Hepatocyte (in vitro differentiated cells): Measurements from ENCODE around the gene TMCO6. TPM values are rescaled to one million over a fixed set of nuclear protein-coding genes. Genes with fewer than 3 reads are reported as not detected.

Experiments
- DNase-seq: peaks from one replicate; pipeline ENCODE4 v3.0.0-alpha.2; 2016; ENCODE audit warnings: low spot score
- H2AFZ ChIP-seq: fragments of 200-600 bp; sonication (generic); 2 replicates; pipeline ENCODE4 v1.6.0; 2016; ENCODE audit warnings: antibody characterized with exemption, mild to moderate bottlenecking
- H3K27ac ChIP-seq: fragments of 200-600 bp; sonication (generic); 2 replicates; pipeline ENCODE4 v1.5.1; 2016; ENCODE audit warnings: mild to moderate bottlenecking
- H3K27me3 ChIP-seq: fragments of 200-600 bp; sonication (generic); 2 replicates; pipeline ENCODE4 v1.6.1; 2016
- H3K36me3 ChIP-seq: fragments of 200-600 bp; sonication (generic); replicated peaks from 2 replicates; pipeline ENCODE4 v1.5.1; 2016; ENCODE audit warnings: low read depth; ENCODE audit not compliant: insufficient read depth
- H3K4me1 ChIP-seq: fragments of 200-600 bp; sonication (generic); 2 replicates; pipeline ENCODE4 v1.5.1; 2016; ENCODE audit warnings: mild to moderate bottlenecking, moderate library complexity; ENCODE audit not compliant: insufficient read depth
- H3K4me2 ChIP-seq: fragments of 200-600 bp; sonication (generic); 2 replicates; pipeline ENCODE4 v1.6.0; 2016
- H3K4me3 ChIP-seq: fragments of 200-600 bp; sonication (generic); 2 replicates; pipeline ENCODE4 v1.5.1; 2016; ENCODE audit warnings: mild to moderate bottlenecking
- H3K79me2 ChIP-seq: fragments of 200-600 bp; sonication (generic); 2 replicates; pipeline ENCODE4 v1.6.0; 2017; ENCODE audit warnings: mild to moderate bottlenecking
- H3K9me2 ChIP-seq: fragments of 200-600 bp; sonication (generic); replicated peaks from 2 replicates; pipeline ENCODE4 v1.6.0; 2017; ENCODE audit warnings: mild to moderate bottlenecking; ENCODE audit not compliant: insufficient read depth
- H3K9me3 ChIP-seq: fragments of 200-600 bp; sonication (generic); 2 replicates; pipeline ENCODE4 v1.5.1; 2016; ENCODE audit warnings: low read depth, mild to moderate bottlenecking
- H4K20me1 ChIP-seq: fragments of 200-600 bp; sonication (generic); 2 replicates; pipeline ENCODE4 v1.6.0; 2016; ENCODE audit warnings: mild to moderate bottlenecking; ENCODE audit not compliant: insufficient read depth, poor library complexity, severe bottlenecking
- CTCF ChIP-seq: fragments of 200-600 bp; sonication (generic); IDR thresholded peaks from 2 replicates; pipeline ENCODE4 v1.5.1; 2016; ENCODE audit warnings: antibody characterized with exemption, mild to moderate bottlenecking; ENCODE audit not compliant: poor library complexity
- EZH2 ChIP-seq: fragments of 200-600 bp; sonication (generic); IDR thresholded peaks from 2 replicates; pipeline ENCODE4 v1.6.1; 2016; ENCODE audit warnings: antibody characterized with exemption, mild to moderate bottlenecking, borderline replicate concordance
- EZH2phosphoT487 ChIP-seq: fragments of 200-600 bp; sonication (generic); IDR thresholded peaks from one replicate; pipeline ENCODE4 v1.6.1; 2018; ENCODE audit warnings: antibody characterized with exemption, mild to moderate bottlenecking, low read depth, moderate library complexity; ENCODE audit not compliant: unreplicated experiment, severe bottlenecking
- WGBS: methylation state at CpG from one replicate; pipeline ENCODE4 v1.1.6; 2016; ENCODE audit warnings: low lambda C conversion rate; ENCODE audit errors: missing lambda C conversion rate; 5-methylcytosine and 5-hydroxymethylcytosine counted together
- polyA plus RNA-seq: library from polyadenylated mRNA; unstranded; fragments of >200 nt; fragmentation: Nextera tagmentation; extraction: Ambion mirVana; gene quantifications from 2 replicates; pipeline ENCODE4 v1.2.1, GENCODE V29; 2016
- total RNA-seq: library from RNA; depleted of rRNA; stranded (reverse); fragments of >200 nt; gene quantifications from 2 replicates; pipeline ENCODE4 v1.2.3, GENCODE V29; 2014

The TMCO6 gene
- total and polyA plus RNA-seq, 2 experiments from 2014 or later, result 13.1 to 25.8 TPM

- Histone ChIP-seq H3K9me3 (no peaks in the 10 kb centered on the region), H4K20me1 (no peaks in the 10 kb centered on the region), H3K9me2 (no peaks in the 10 kb centered on the region), H3K36me3 (no peaks in the 10 kb centered on the region), H3K27me3 (no peaks in the 10 kb centered on the region), H3K4me2 (no peak within 1 kb of the TSS), H3K79me2 (no peaks in the 10 kb centered on the region), H3K4me1 (no peaks in the 10 kb centered on the region), H3K4me3 (no peak within 1 kb of the TSS), H3K27ac (no peak within 1 kb of the TSS), H2AFZ (no peak within 1 kb of the TSS)
- DNase-seq, result no peak
- WGBS, result 96% methylated on average over 37 of the region's 45 CpGs
- TF ChIP-seq EZH2phosphoT487, result no peak
- TF ChIP-seq EZH2, result no peak
- TF ChIP-seq CTCF, result no peak
These were observed 34.1 kb downstream of the TMCO6 start, which contains the start of gene DND1 for GRCh38 chr5:140673187-140673976. DND1 (minus strand) TSS chr5:140673576; CDS start chr5:140673542, 34 bp downstream.

- TF ChIP-seq EZH2phosphoT487, result no peak
- TF ChIP-seq CTCF, result no peak
- no peak for TF ChIP-seq EZH2
These were observed 35.0 kb downstream of the TMCO6 start for GRCh38 chr5:140674211-140674610.

GRCh38 chr5:140674629-140675028 is 35.4 kb downstream of the TMCO6 start:
- Histone ChIP-seq H2AFZ (no peak overlapping the region), H3K4me3 (no peak overlapping the region), H3K9me2 (no peaks in the 10 kb centered on the region), H3K4me1 (no peaks in the 10 kb centered on the region), H3K79me2 (no peaks in the 10 kb centered on the region), H3K27ac (no peak overlapping the region), H3K9me3 (no peaks in the 10 kb centered on the region), H3K27me3 (no peaks in the 10 kb centered on the region), H3K36me3 (no peaks in the 10 kb centered on the region), H4K20me1 (no peaks in the 10 kb centered on the region), H3K4me2 (no peak overlapping the region)
- DNase-seq, result no peak
- 99% methylated on average over 4 of the region's 4 CpGs for WGBS
- TF ChIP-seq EZH2phosphoT487, result no peak
- no peak for TF ChIP-seq CTCF
- TF ChIP-seq EZH2, result no peak

More at GRCh38 chr5:140674211-140674610, 35.0 kb downstream of the TMCO6 start:
- no peak overlapping the region for H3K4me2 ChIP-seq
- H3K4me3 ChIP-seq, result no peak overlapping the region
- H3K9me2 ChIP-seq, result no peaks in the 10 kb centered on the region
- no peak for DNase-seq
- no peaks in the 10 kb centered on the region for H4K20me1 ChIP-seq
- no peak overlapping the region for H2AFZ ChIP-seq
- no peaks in the 10 kb centered on the region for H3K36me3 ChIP-seq
- no peaks in the 10 kb centered on the region for H3K9me3 ChIP-seq
- no peaks in the 10 kb centered on the region for H3K4me1 ChIP-seq
- no peaks in the 10 kb centered on the region for H3K27me3 ChIP-seq
- 88% methylated on average over 2 of the region's 2 CpGs for WGBS
- H3K79me2 ChIP-seq, result no peaks in the 10 kb centered on the region
- no peak overlapping the region for H3K27ac ChIP-seq
